Dendritic cell treated with granulocyte-macrophage colony-stimulating factor and Interleukin-4, amounts not matched to agents 40 ng/mL and 50 ng/mL, for 4 days (primary cell): ENCODE results near the gene MAP1B.

ENCODE experiments used
- H3K27ac Mint-ChIP-seq: one replicate; pipeline ENCODE4 v1.8.0; 2022; ENCODE audit warnings: mild to moderate bottlenecking, mixed read lengths
- H3K27me3 Mint-ChIP-seq: one replicate; pipeline ENCODE4 v1.8.0; 2022; ENCODE audit warnings: mild to moderate bottlenecking, mixed read lengths
- H3K36me3 Mint-ChIP-seq: one replicate; pipeline ENCODE4 v1.8.0; 2022; ENCODE audit warnings: low read depth, mixed read lengths
- H3K4me1 Mint-ChIP-seq: one replicate; pipeline ENCODE4 v1.8.0; 2022; ENCODE audit warnings: low read depth, mixed read lengths
- H3K4me3 Mint-ChIP-seq: one replicate; pipeline ENCODE4 v1.8.0; 2022; ENCODE audit warnings: mild to moderate bottlenecking, moderate library complexity, mixed read lengths
- H3K9me3 Mint-ChIP-seq: one replicate; pipeline ENCODE4 v1.8.0; 2022; ENCODE audit warnings: mixed read lengths
- intact Hi-C: fragments of 100-400 bp; cut with micrococcal nuclease; formaldehyde crosslinking; loops from one replicate; pipeline ENCODE4 v1.15.0; 2022

Gene MAP1B

DNA sequence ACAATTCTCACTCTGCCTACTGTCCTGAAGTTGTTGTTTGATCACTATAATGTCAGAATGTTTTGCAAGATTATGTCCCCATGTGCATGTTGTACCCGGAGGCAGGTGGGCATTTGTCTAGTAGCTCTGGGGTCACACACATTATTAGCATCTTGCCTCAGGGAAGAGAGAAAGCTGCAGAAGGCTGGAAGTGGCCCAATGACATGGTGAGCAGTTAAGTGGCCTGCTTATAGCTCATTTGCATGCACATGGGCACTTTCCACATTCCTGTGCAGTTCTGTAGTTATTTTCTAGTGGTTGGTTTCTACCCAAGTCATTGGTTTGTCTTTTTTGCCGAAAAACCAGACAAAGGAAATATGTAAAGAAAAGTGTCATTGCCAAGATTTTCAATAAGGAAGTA is 80.9 kb downstream of the MAP1B start:
- Mint-ChIP-seq H3K4me3 (no peak overlapping the region), H3K36me3 (no peaks in the 10 kb centered on the region), H3K4me1 (no peaks in the 10 kb centered on the region), H3K9me3 (no peaks in the 10 kb centered on the region), H3K27ac (no peak overlapping the region), H3K27me3 (peaks cover 8% of the 10 kb centered on the region)
- intact Hi-C loops = no loop called here

DNA sequence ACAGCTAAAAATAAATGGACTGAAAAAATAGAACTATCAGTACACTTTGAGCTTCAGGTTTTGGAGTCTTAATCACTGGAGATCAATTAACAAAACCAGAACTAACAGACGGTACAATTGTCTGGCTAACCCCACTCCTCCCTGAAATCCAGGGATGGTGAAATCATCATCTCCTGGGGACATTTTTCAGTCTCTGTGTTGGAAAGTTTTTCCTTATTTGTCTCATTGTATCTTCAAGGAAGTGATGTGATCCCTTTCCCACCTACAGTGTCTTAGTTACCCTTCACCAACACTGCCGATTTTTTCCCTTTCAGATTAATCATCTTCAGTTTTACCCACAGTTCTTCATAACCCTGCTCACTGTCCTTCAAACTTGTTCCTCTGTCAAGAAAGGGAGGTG is 81.9 kb downstream of the MAP1B start:
- H3K4me3 Mint-ChIP-seq = no peak overlapping the region
- no peaks in the 10 kb centered on the region for H3K36me3 Mint-ChIP-seq
- no peaks in the 10 kb centered on the region for H3K4me1 Mint-ChIP-seq
- no peak overlapping the region for H3K27ac Mint-ChIP-seq
- no peaks in the 10 kb centered on the region for H3K9me3 Mint-ChIP-seq
- H3K27me3 Mint-ChIP-seq = peaks cover 10% of the 10 kb centered on the region
- intact Hi-C loops = no loop called here

DNA sequence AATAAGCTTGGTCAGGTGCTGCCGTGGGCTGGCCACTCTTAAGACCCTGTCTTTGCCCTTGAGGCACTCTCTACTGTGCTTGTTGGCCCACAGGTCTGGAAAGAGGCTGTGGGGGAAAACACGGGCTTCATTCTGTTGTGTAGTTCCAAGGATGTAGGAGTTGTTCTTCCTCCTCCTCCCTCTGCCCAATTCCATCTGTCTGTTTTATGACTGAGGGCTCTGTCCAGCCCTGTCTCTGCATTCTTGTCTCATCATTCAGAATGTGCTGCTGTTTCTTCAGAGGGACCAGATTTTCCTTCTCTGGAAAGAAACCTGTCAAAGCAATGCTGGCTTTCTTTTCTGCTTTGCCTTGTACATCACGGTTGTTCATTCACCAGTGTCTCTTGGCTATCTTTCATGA is 84.1 kb downstream of the MAP1B start:
- H3K27ac Mint-ChIP-seq = no peak overlapping the region
- H3K4me1 Mint-ChIP-seq = peaks cover 7% of the 10 kb centered on the region
- H3K4me3 Mint-ChIP-seq = no peak overlapping the region
- no peaks in the 10 kb centered on the region for H3K36me3 Mint-ChIP-seq
- H3K9me3 Mint-ChIP-seq = peaks cover 17% of the 10 kb centered on the region
- peaks cover 13% of the 10 kb centered on the region for H3K27me3 Mint-ChIP-seq
- intact Hi-C loops = no loop called here

DNA sequence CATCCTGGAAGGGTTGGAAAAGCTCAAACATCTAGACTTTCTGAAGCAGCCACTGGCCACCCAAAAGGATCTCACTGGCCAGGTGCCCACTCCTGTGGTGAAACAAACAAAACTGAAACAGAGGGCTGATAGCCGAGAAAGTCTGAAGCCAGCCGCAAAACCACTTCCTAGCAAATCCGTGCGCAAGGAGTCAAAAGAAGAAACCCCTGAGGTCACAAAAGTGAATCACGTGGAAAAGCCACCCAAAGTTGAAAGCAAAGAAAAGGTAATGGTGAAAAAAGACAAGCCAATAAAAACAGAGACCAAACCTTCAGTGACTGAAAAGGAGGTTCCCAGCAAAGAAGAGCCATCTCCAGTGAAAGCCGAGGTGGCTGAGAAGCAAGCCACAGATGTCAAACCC is 87.6 kb downstream of the MAP1B start:
- Mint-ChIP-seq H3K27me3 (peaks cover 13% of the 10 kb centered on the region), H3K36me3 (no peaks in the 10 kb centered on the region), H3K4me1 (peaks cover 7% of the 10 kb centered on the region), H3K27ac (no peak overlapping the region), H3K9me3 (peaks cover 17% of the 10 kb centered on the region), H3K4me3 (no peak overlapping the region)
- intact Hi-C loops = no loop called here

DNA sequence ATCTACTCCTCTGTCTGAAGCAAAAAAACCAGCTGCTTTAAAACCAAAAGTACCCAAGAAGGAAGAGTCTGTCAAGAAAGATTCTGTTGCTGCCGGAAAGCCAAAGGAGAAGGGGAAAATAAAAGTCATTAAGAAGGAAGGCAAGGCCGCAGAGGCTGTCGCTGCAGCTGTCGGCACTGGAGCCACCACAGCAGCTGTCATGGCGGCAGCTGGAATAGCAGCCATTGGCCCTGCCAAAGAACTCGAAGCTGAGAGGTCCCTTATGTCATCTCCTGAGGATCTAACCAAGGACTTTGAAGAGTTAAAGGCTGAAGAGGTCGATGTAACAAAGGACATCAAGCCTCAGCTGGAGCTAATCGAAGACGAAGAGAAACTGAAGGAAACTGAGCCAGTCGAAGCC is 88.3 kb downstream of the MAP1B start:
- intact Hi-C loops = no loop called here
- no peaks in the 10 kb centered on the region for H3K36me3 Mint-ChIP-seq
- H3K4me1 Mint-ChIP-seq = peaks cover 7% of the 10 kb centered on the region
- H3K4me3 Mint-ChIP-seq = no peak overlapping the region
- peaks cover 12% of the 10 kb centered on the region for H3K27me3 Mint-ChIP-seq
- peaks cover 17% of the 10 kb centered on the region for H3K9me3 Mint-ChIP-seq
- H3K27ac Mint-ChIP-seq = no peak overlapping the region

DNA sequence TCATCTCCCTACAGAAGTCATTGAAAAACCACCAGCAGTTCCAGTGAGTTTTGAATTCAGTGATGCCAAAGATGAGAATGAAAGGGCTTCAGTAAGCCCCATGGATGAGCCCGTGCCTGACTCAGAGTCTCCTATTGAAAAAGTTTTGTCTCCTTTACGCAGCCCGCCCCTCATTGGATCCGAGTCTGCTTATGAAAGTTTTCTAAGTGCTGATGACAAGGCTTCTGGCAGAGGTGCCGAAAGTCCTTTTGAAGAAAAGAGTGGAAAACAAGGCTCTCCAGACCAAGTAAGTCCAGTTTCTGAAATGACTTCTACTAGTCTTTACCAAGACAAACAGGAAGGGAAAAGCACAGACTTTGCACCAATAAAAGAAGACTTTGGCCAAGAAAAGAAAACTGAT is 90.1 kb downstream of the MAP1B start:
- H3K4me3 Mint-ChIP-seq = no peak overlapping the region

DNA sequence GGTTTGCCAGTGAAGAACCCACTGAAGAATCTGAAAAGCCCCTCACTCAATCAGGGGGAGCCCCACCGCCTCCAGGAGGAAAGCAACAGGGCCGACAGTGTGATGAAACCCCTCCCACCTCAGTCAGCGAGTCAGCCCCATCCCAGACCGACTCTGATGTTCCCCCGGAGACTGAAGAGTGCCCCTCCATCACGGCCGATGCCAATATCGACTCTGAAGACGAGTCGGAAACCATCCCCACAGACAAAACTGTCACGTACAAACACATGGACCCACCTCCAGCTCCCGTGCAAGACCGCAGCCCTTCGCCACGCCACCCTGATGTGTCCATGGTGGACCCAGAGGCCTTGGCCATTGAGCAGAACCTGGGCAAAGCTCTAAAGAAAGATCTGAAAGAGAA is 92.4 kb downstream of the MAP1B start:
- peaks cover 6% of the 10 kb centered on the region for H3K27me3 Mint-ChIP-seq
- H3K4me1 Mint-ChIP-seq = peaks cover 7% of the 10 kb centered on the region
- H3K27ac Mint-ChIP-seq = no peak overlapping the region
- peaks cover 16% of the 10 kb centered on the region for H3K9me3 Mint-ChIP-seq
- intact Hi-C loops = no loop called here
- no peaks in the 10 kb centered on the region for H3K36me3 Mint-ChIP-seq
- H3K4me3 Mint-ChIP-seq = no peak overlapping the region

More for the DNA sequence above, 90.1 kb downstream of the MAP1B start:
- intact Hi-C loops = no loop called here
- H3K9me3 Mint-ChIP-seq = peaks cover 17% of the 10 kb centered on the region
- no peak overlapping the region for H3K27ac Mint-ChIP-seq
- H3K36me3 Mint-ChIP-seq = no peaks in the 10 kb centered on the region
- H3K27me3 Mint-ChIP-seq = peaks cover 8% of the 10 kb centered on the region
- peaks cover 7% of the 10 kb centered on the region for H3K4me1 Mint-ChIP-seq

DNA sequence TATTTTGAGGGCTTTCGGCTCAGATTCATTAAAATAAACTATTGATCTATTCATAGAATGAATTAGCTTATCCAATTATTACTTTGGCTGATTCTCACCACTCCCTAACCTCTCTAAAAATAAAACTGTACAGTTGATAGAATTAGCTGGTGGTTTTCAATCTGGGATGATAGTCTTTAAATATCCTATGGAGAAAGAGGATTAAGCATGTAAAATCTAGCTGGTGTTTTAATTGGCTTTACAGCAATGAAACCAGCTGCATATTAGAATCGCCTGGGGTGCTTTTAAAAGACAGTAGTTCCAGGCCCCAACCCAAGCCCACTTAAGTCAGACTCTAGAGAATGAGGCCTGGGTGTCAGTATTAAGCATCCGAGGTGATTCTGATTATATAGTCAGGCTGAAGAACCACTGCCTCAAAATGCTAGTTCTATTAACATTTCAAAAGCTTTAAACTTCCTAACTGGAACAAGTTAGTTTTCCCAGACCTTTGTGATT is 95.1 kb downstream of the MAP1B start:
- Mint-ChIP-seq H3K4me3 (no peak overlapping the region), H3K27me3 (no peaks in the 10 kb centered on the region), H3K36me3 (no peaks in the 10 kb centered on the region), H3K9me3 (no peaks in the 10 kb centered on the region), H3K4me1 (no peaks in the 10 kb centered on the region), H3K27ac (no peak overlapping the region)
- intact Hi-C loops = no loop called here

DNA sequence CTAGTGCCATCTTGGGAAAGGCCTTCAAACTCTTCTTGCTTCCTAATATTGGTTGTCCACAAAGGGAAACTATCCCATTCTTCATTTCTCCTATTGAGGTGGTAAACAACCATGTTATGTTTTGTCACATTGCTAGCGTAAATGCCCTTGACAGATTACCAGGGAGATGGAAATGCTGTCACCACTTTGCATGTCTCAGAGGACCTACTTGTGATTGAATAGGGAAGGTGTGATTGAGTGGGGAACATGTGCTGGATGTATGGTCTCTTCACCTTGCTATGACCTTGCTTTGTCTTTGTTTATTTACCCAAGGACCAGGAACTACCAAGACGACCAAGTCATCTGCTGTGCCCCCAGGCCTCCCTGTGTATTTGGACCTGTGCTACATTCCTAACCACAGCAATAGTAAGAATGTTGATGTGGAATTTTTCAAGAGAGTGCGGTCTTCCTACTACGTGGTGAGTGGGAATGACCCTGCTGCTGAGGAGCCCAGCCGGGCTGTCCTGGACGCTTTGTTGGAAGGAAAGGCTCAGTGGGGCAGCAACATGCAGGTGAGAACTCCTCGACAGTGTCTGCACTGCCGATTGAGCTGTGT is 96.1 kb downstream of the MAP1B start:
- Mint-ChIP-seq H3K4me3 (no peak overlapping the region), H3K27me3 (no peaks in the 10 kb centered on the region), H3K36me3 (no peaks in the 10 kb centered on the region), H3K27ac (no peak overlapping the region), H3K9me3 (no peaks in the 10 kb centered on the region), H3K4me1 (no peaks in the 10 kb centered on the region)
- intact Hi-C loops = no loop called here

DNA sequence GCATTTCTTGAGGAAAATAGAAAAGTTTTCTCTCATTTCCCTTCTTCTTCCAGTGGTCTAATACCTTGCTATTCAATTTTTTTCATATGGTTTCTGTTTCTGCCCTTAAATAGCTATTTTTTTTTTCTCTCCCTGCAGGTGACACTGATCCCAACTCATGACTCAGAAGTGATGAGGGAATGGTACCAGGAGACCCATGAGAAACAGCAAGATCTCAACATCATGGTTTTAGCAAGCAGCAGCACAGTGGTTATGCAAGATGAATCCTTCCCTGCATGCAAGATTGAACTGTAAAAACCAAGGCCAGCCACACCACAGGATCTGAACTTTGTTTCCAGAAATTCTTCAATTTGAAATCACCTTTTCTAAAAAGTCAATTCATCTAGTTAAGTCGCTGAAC is 97.7 kb downstream of the MAP1B start:
- no peaks in the 10 kb centered on the region for H3K9me3 Mint-ChIP-seq
- H3K27ac Mint-ChIP-seq = no peak overlapping the region
- no peaks in the 10 kb centered on the region for H3K4me1 Mint-ChIP-seq
- no peak overlapping the region for H3K4me3 Mint-ChIP-seq
- no peaks in the 10 kb centered on the region for H3K27me3 Mint-ChIP-seq
- no peaks in the 10 kb centered on the region for H3K36me3 Mint-ChIP-seq
- intact Hi-C loops = no loop called here

DNA sequence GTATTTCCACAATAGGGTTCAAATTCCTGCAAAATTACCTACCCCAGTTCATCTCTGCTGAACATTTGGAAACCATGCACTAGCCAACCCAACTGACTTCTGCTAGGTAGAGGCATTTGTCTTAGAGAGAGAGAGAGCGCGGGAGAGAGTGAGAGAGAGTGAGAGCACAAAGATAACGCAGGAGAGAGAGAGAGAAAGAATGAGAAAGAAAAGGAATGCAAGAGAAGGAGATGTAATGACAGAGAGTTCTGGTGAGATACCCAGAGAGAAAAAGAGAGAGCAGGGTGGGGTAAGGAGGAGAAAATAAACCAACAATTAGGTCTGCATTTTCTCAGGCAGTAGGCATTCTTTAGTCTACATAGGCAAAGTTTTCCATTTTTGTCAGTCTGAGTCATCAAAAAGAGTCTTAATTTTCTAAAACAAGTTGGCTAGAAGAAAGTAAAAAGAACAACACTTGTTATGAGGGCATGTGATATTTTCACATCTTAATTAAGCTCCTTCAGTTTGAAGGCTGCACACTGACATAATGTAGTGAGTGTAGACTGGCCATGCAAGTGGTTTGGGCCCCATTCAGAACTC is 98.2 kb downstream of the MAP1B start:
- Mint-ChIP-seq H3K4me1 (no peaks in the 10 kb centered on the region), H3K9me3 (no peaks in the 10 kb centered on the region), H3K27me3 (no peaks in the 10 kb centered on the region), H3K4me3 (no peak overlapping the region), H3K36me3 (no peaks in the 10 kb centered on the region), H3K27ac (no peak overlapping the region)
- intact Hi-C loops = no loop called here

DNA sequence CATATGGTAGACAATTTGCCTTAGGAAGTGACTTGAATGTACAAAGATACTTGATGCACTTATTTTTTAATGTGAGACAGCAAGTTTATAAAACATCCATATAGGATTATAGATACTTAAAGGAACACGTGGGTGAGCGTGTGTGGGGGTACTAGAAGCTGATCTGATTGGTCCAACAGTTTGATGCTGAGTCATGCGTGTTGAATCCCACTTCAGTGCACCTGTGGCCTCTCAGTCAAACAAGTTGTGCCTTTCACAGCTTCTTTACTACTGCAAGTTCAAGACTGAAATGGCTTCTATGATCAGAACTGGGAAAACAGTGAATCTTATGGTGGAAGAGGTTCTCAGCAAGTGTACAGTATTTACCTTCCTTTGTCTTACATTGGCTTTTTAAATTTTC is 98.9 kb downstream of the MAP1B start:
- intact Hi-C loops = no loop called here
- Mint-ChIP-seq H3K27me3 (no peaks in the 10 kb centered on the region), H3K4me3 (no peak overlapping the region), H3K36me3 (no peaks in the 10 kb centered on the region), H3K4me1 (no peaks in the 10 kb centered on the region), H3K27ac (no peak overlapping the region), H3K9me3 (no peaks in the 10 kb centered on the region)

DNA sequence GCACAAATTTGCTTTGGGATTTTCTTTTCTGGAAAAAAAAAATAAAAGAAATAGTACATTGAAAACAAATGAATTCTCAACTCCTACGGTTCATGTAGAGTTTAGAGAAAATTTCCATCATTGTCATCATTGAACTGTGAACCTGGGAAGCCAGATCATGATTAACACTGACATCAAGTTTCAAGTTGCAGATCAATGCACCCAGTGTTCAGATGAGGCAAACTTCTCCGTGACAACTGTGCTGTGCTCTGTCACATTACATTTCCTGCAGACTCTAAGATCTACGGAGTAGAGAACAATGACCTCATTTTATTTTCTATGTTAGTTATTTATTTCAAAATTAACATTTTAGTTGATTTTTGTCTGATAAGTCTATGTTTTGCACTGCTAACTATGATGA is 99.7 kb downstream of the MAP1B start:
- intact Hi-C loops = no loop called here
- no peak overlapping the region for H3K4me3 Mint-ChIP-seq
- H3K27me3 Mint-ChIP-seq = no peaks in the 10 kb centered on the region
- no peak overlapping the region for H3K27ac Mint-ChIP-seq
- H3K4me1 Mint-ChIP-seq = no peaks in the 10 kb centered on the region
- H3K9me3 Mint-ChIP-seq = no peaks in the 10 kb centered on the region
- no peaks in the 10 kb centered on the region for H3K36me3 Mint-ChIP-seq

DNA sequence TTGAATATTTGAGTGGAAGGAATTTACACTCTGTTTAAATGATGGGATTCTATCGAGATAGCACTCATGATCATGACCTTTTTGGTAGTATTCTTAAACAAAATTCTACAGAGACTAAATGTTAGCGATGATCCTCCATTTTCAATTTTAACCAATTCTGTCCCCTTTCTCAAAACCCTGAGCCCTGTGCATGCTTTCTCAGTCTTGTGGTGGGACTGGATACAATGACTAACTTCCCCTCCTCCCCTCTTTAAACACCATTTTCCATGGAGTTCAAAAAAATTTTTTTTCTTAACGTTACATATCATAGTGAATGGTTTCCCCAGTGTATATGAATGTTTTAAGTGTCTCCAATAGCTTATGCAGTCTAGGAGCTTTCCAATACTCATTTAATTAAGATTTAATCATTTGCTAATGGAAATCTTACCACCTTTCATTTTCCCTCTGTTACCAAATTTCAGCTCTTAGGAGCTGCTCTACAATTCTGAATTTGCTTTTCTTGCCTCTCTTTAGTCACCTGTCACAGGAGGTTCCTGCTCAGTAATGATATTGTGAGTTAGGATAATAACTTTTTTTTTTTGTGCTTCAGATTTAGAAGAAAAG is 101.2 kb downstream of the MAP1B start:
- intact Hi-C loops = no loop called here
- H3K9me3 Mint-ChIP-seq = no peaks in the 10 kb centered on the region
- no peaks in the 10 kb centered on the region for H3K27me3 Mint-ChIP-seq
- H3K27ac Mint-ChIP-seq = no peak overlapping the region
- no peak overlapping the region for H3K4me3 Mint-ChIP-seq
- no peaks in the 10 kb centered on the region for H3K36me3 Mint-ChIP-seq
- no peaks in the 10 kb centered on the region for H3K4me1 Mint-ChIP-seq
